PFSK-1 (cell line): ENCODE data around the gene NMNAT3.

ENCODE experiments used
- FOXP2 ChIP-seq: optimal IDR thresholded peaks from 2 replicates; pipeline ENCODE3; 2011; ENCODE audit warnings: borderline replicate concordance, control low read depth, inconsistent platforms; ENCODE audit not compliant: insufficient read depth; ENCODE audit errors: extremely low read length, extremely low read depth
- POLR2AphosphoS5 ChIP-seq: IDR thresholded peaks from 2 replicates; pipeline ENCODE4 v1.6.1; 2012; ENCODE audit warnings: low read depth, mild to moderate bottlenecking, control low read depth, low read length, moderate library complexity
- REST ChIP-seq, 2 experiments: IDR thresholded peaks; 2 replicates each; pipeline versions ENCODE4 v1.6.1 to v1.8.0; 2011 to 2012; ENCODE audit warnings: low read depth in 2 of 2, low read length in 2 of 2, control low read depth in 1 of 2, inconsistent platforms in 1 of 2, mild to moderate bottlenecking in 1 of 2, moderate library complexity in 1 of 2; ENCODE audit not compliant: insufficient read depth in 1 of 2
- SIN3A ChIP-seq: IDR thresholded peaks from 2 replicates; pipeline ENCODE4 v1.6.1; 2012; ENCODE audit warnings: mild to moderate bottlenecking, low read length, moderate library complexity, borderline replicate concordance; ENCODE audit not compliant: insufficient read depth
- TAF1 ChIP-seq: IDR thresholded peaks from 2 replicates; pipeline ENCODE4 v1.6.1; 2012; ENCODE audit warnings: low read length, control low read depth, borderline replicate concordance; ENCODE audit not compliant: insufficient read depth

The NMNAT3 gene

GRCh38 chr3:139601191-139601961 lies 76.4 kb downstream of the NMNAT3 start:
- no peak for TF ChIP-seq POLR2AphosphoS5
- no peak for TF ChIP-seq REST (IDR thresholded peaks at IDR 0.05; ENCODE audit: insufficient read depth in 1 of 2, low read depth in 2 of 2, low read length in 2 of 2)
- no peak for TF ChIP-seq SIN3A
- no peak for TF ChIP-seq FOXP2
- TF ChIP-seq TAF1, result no peak

GRCh38 chr3:139597947-139598346 lies 79.8 kb downstream of the NMNAT3 start:
- TF ChIP-seq POLR2AphosphoS5, result no peak

GRCh38 chr3:139588450-139588849 lies 89.3 kb downstream of the NMNAT3 start:
- no peak for TF ChIP-seq TAF1
- TF ChIP-seq REST (IDR thresholded peaks at IDR 0.05; ENCODE audit: insufficient read depth in 1 of 2, low read depth in 2 of 2, low read length in 2 of 2), result no peak
- no peak for TF ChIP-seq SIN3A
- TF ChIP-seq FOXP2, result no peak
- no peak for TF ChIP-seq POLR2AphosphoS5

GRCh38 chr3:139587797-139588196 lies 90.0 kb downstream of the NMNAT3 start:
- TF ChIP-seq REST (IDR thresholded peaks at IDR 0.05; ENCODE audit: insufficient read depth in 1 of 2, low read depth in 2 of 2, low read length in 2 of 2), result no peak
- no peak for TF ChIP-seq FOXP2
- TF ChIP-seq SIN3A, result no peak
- TF ChIP-seq POLR2AphosphoS5, result no peak
- TF ChIP-seq TAF1, result no peak

GRCh38 chr3:139586420-139587017 lies 91.3 kb downstream of the NMNAT3 start:
- TF ChIP-seq REST (IDR thresholded peaks at IDR 0.05; ENCODE audit: insufficient read depth in 1 of 2, low read depth in 2 of 2, low read length in 2 of 2) (no peak), TAF1 (no peak), SIN3A (no peak), POLR2AphosphoS5 (no peak)
